RWPE1 (cell line): Measurements from ENCODE around the gene SNRPA1.

Source experiments
- CTCF ChIA-PET: fragments of 350-600 bp; sonication (Branson Sonifier 250); formaldehyde crosslinking; extraction: SDS; loops from one replicate; lab custom pipeline; 2021; lab: Yijun Ruan, JAX
- POLR2A ChIA-PET: fragments of 400-600 bp; formaldehyde crosslinking; extraction: SDS; loops from one replicate; lab custom pipeline; 2020; ENCODE audit warnings: antibody characterized with exemption; ENCODE audit not compliant: low non-redundant PET; lab: Yijun Ruan, JAX
- DNase-seq: peaks from one replicate; pipeline ENCODE4 v3.0.0; 2012; ENCODE audit warnings: low spot score
- H3K27ac ChIP-seq: fragments of 450-650 bp; 2 replicates; pipeline ENCODE4 v1.5.1; 2017
- CTCF ChIP-seq: fragments of 450-650 bp; conservative IDR thresholded peaks from 2 replicates; pipeline ENCODE4 v1.5.1; 2017; ENCODE audit warnings: low read depth, mild to moderate bottlenecking

The SNRPA1 gene

GRCh38 chr15:101250873-101251829 is 43.9 kb downstream of the SNRPA1 start:
- ChIA-PET POLR2A (interaction anchor here (0.6 to 0.7 kb wide), 2 partner anchors 31 to 101 kb away, joined by 3 to 5 read pairs; no protein-coding TSS in a partner anchor), CTCF (interaction anchor here (0.6 to 1.2 kb wide), 8 partner anchors 50 to 378 kb away, joined by 3 to 7 read pairs (median 4); no protein-coding TSS in a partner anchor)
- peak overlapping the region; percentile 89 for H3K27ac ChIP-seq
- no peak for TF ChIP-seq CTCF
- peak; percentile 59 for DNase-seq

- peak overlapping the region; percentile 89 for H3K27ac ChIP-seq
- no peak for TF ChIP-seq CTCF
- peak; percentile 77 for DNase-seq
- CTCF ChIA-PET, result interaction anchor here (0.6 to 1.2 kb wide), 4 partner anchors 37 to 242 kb away, joined by 3 to 7 read pairs (median 4); no protein-coding TSS in a partner anchor
- POLR2A ChIA-PET, result no interaction called here
Observed at GRCh38 chr15:101250341-101250831, 44.7 kb downstream of the SNRPA1 start.

- ChIA-PET CTCF (interaction anchor here (0.9 to 1.0 kb wide), 2 partner anchors 240 kb away, joined by 3 to 4 read pairs; no protein-coding TSS in a partner anchor), POLR2A (no interaction called here)
- no peak for DNase-seq
- peak overlapping the region; percentile 50 for H3K27ac ChIP-seq
- TF ChIP-seq CTCF, result no peak
Observed at GRCh38 chr15:101248274-101248673, 46.8 kb downstream of the SNRPA1 start.

GRCh38 chr15:101246824-101247745 is 48.0 kb downstream of the SNRPA1 start:
- no peak for TF ChIP-seq CTCF
- ChIA-PET POLR2A (interaction anchor here (0.6 kb wide), 1 partner anchor 134 kb away, joined by 3 read pairs; no protein-coding TSS in a partner anchor), CTCF (interaction anchor here (0.9 kb wide), 1 partner anchor 238 kb away, joined by 3 read pairs; no protein-coding TSS in a partner anchor)
- DNase-seq, result no peak
- peak overlapping the region; percentile 74 for H3K27ac ChIP-seq

GRCh38 chr15:101246391-101246790 is 48.7 kb downstream of the SNRPA1 start:
- ChIA-PET CTCF (no interaction called here), POLR2A (no interaction called here)
- TF ChIP-seq CTCF, result no peak
- no peak overlapping the region for H3K27ac ChIP-seq
- DNase-seq, result no peak
